Liver (tissue), 9 donors: Measurements from ENCODE around the gene CCNL1. TPM values are rescaled to one million over a fixed set of nuclear protein-coding genes. Genes with fewer than 3 reads are reported as not detected.

ENCODE experiments used
- DNase-seq: peaks from one replicate; pipeline ENCODE4 v3.0.0-alpha.2; 2017; ENCODE audit warnings: low spot score
- H3K27ac ChIP-seq, 2 donors: one replicate each; pipeline ENCODE4 v1.7.0; 2013; ENCODE audit warnings: inconsistent platforms in 2 of 2, low read length in 2 of 2, control low read depth in 1 of 2, low read depth in 1 of 2, mild to moderate bottlenecking in 1 of 2
- H3K27me3 ChIP-seq, 4 donors: one replicate each; pipeline versions ENCODE4 v1.6.1 to v1.7.0; 2013; ENCODE audit warnings: low read length in 3 of 4, inconsistent platforms in 1 of 4, mild to moderate bottlenecking in 1 of 4, moderate library complexity in 1 of 4; ENCODE audit not compliant: control insufficient read depth in 4 of 4, insufficient read depth in 4 of 4
- H3K36me3 ChIP-seq, 4 donors: one replicate each; pipeline versions ENCODE4 v1.6.1 to v1.7.0; 2013; ENCODE audit warnings: low read length in 3 of 4, mild to moderate bottlenecking in 3 of 4, low read depth in 1 of 4, moderate library complexity in 1 of 4; ENCODE audit not compliant: control insufficient read depth in 4 of 4, insufficient read depth in 3 of 4
- H3K4me1 ChIP-seq, 4 donors: one replicate each; pipeline versions ENCODE4 v1.6.1 to v1.7.0; 2013; ENCODE audit warnings: low read length in 3 of 4, mild to moderate bottlenecking in 3 of 4, moderate library complexity in 1 of 4; ENCODE audit not compliant: control insufficient read depth in 4 of 4, insufficient read depth in 4 of 4
- H3K4me3 ChIP-seq, 3 donors: one replicate each; pipeline versions ENCODE4 v1.6.1 to v1.7.0; 2013; ENCODE audit warnings: low read length in 3 of 3, control low read depth in 1 of 3, low read depth in 1 of 3, mild to moderate bottlenecking in 1 of 3
- H3K9ac ChIP-seq, 2 donors: one replicate each; pipeline ENCODE4 v1.7.0; 2013; ENCODE audit warnings: low read length in 2 of 2, mild to moderate bottlenecking in 2 of 2, moderate library complexity in 2 of 2, control low read depth in 1 of 2, low read depth in 1 of 2
- H3K9me3 ChIP-seq, 4 donors: one replicate each; pipeline versions ENCODE4 v1.6.1 to v1.7.0; 2013; ENCODE audit warnings: low read length in 3 of 4; ENCODE audit not compliant: control insufficient read depth in 4 of 4
- CTCF ChIP-seq: fragments of 150-350 bp; IDR thresholded peaks from 2 replicates; pipeline ENCODE4 v1.5.1; 2017; ENCODE audit warnings: improper control_type of control experiment, low read depth, low read length; ENCODE audit not compliant: missing input control
- FOXA2 ChIP-seq: IDR thresholded peaks from 2 replicates; pipeline ENCODE4 v1.6.1; 2016; ENCODE audit warnings: antibody characterized with exemption
- GABPA ChIP-seq, 2 donors: IDR thresholded peaks in 1 of 2; conservative IDR thresholded peaks in 1 of 2; 2 replicates each; pipeline ENCODE4 v1.6.1; 2016; ENCODE audit warnings: antibody characterized with exemption in 2 of 2, mild to moderate bottlenecking in 1 of 2, moderate library complexity in 1 of 2
- HNF4A ChIP-seq, 2 donors: conservative IDR thresholded peaks; 2 replicates each; pipeline ENCODE4 v1.6.1; 2016; ENCODE audit warnings: antibody characterized with exemption in 2 of 2, mild to moderate bottlenecking in 2 of 2
- JUND ChIP-seq, 2 donors: IDR thresholded peaks; 2 replicates each; pipeline ENCODE4 v1.6.1; 2016; ENCODE audit warnings: antibody characterized with exemption in 2 of 2
- NR2F2 ChIP-seq: IDR thresholded peaks from 2 replicates; pipeline ENCODE4 v1.6.1; 2016; ENCODE audit warnings: antibody characterized with exemption
- RAD21 ChIP-seq, 2 donors: IDR thresholded peaks; 2 replicates each; pipeline ENCODE4 v1.6.1; 2016; ENCODE audit warnings: antibody characterized with exemption in 2 of 2, mild to moderate bottlenecking in 2 of 2
- RXRA ChIP-seq, 2 donors: IDR thresholded peaks; 2 replicates each; pipeline ENCODE4 v1.6.1; 2017 to 2018; ENCODE audit warnings: antibody characterized with exemption in 2 of 2, mild to moderate bottlenecking in 1 of 2
- YY1 ChIP-seq: IDR thresholded peaks from 2 replicates; pipeline ENCODE4 v1.6.1; 2016; ENCODE audit warnings: antibody characterized with exemption, mild to moderate bottlenecking
- ZBTB33 ChIP-seq: IDR thresholded peaks from 2 replicates; pipeline ENCODE4 v1.6.1; 2016; ENCODE audit warnings: antibody characterized with exemption
- WGBS: extraction: QIAGEN DNeasy Blood & Tissue Kit; methylation state at CpG from one replicate; pipeline ENCODE4 v1.1.7; 2013; 5-methylcytosine and 5-hydroxymethylcytosine counted together
- polyA plus RNA-seq, 2 donors: library from polyadenylated mRNA; stranded (reverse) in 1 of 2; unstranded in 1 of 2; fragments of 200-250 nt in 1 of 2; fragments of >200 nt in 1 of 2; fragmentation: Nextera tagmentation in 1 of 2; extraction: Ambion mirVana in 1 of 2; gene quantifications; one replicate each; pipeline versions ENCODE4 v1.2.1 to v1.2.3, GENCODE V29; 2013 to 2015
- total RNA-seq, 2 donors: library from RNA; depleted of rRNA; stranded (reverse); fragments of >200 nt; gene quantifications; one replicate each; pipeline ENCODE4 v1.2.3, GENCODE V29; 2014
- donor health status: healthy.
- donor health status: healthy.
- donor health status: healthy.
- donor health status: healthy.
- donor health status: healthy.

Gene CCNL1
- total and polyA plus RNA-seq, 4 donors: 22.7 to 163 (median 95.0) TPM

GRCh38 chr3:157123621-157124020 is 36.3 kb downstream of the CCNL1 start:
- TF ChIP-seq RAD21 (IDR thresholded peaks at IDR 0.05) (peak in 1 of 2 donors; percentile 37), FOXA2 (no peak), JUND (IDR thresholded peaks at IDR 0.05) (no peak), RXRA (IDR thresholded peaks at IDR 0.05) (peak in 1 of 2 donors; percentile 15), HNF4A (conservative IDR thresholded peaks at IDR 0.05) (peak in 1 of 2 donors; percentile 47), ZBTB33 (peak; percentile 24), YY1 (peak; percentile 39)
- no peak overlapping the region for H3K9ac ChIP-seq
- no peaks in the 10 kb centered on the region for H3K9me3 ChIP-seq
- no peaks in the 10 kb centered on the region for H3K36me3 ChIP-seq
- no peaks in the 10 kb centered on the region for H3K27me3 ChIP-seq
- peaks cover 7 to 55% (median 40%) of the 10 kb centered on the region in 4 donors for H3K4me1 ChIP-seq
- no peak overlapping the region for H3K4me3 ChIP-seq
- no peak for DNase-seq
- H3K27ac ChIP-seq: peak overlapping the region in 1 of 2 donors; percentile 48

GRCh38 chr3:157122832-157123427 is 37.0 kb downstream of the CCNL1 start:
- Histone ChIP-seq H3K4me1 (peaks cover 4 to 51% (median 38%) of the 10 kb centered on the region in 4 donors), H3K9ac (no peak overlapping the region), H3K4me3 (no peak overlapping the region), H3K36me3 (no peaks in the 10 kb centered on the region), H3K9me3 (no peaks in the 10 kb centered on the region), H3K27ac (peak overlapping the region; percentile 48 to 63), H3K27me3 (no peaks in the 10 kb centered on the region)
- no peak for TF ChIP-seq CTCF
- TF ChIP-seq HNF4A (conservative IDR thresholded peaks at IDR 0.05): peak in 1 of 2 donors; percentile 17
- no peak for TF ChIP-seq GABPA (IDR thresholded peaks at IDR 0.05 in 1 of 2, conservative IDR thresholded peaks at IDR 0.05 in 1 of 2)
- no peak for DNase-seq
- WGBS: 62% methylated on average over 3 of the region's 3 CpGs

GRCh38 chr3:157122116-157122515 is 37.8 kb downstream of the CCNL1 start:
- no peak for DNase-seq
- Histone ChIP-seq H3K36me3 (no peaks in the 10 kb centered on the region), H3K27me3 (no peaks in the 10 kb centered on the region), H3K4me1 (peaks cover 4 to 48% (median 36%) of the 10 kb centered on the region in 4 donors), H3K9me3 (no peaks in the 10 kb centered on the region), H3K27ac (peak overlapping the region; percentile 56 to 63), H3K4me3 (no peak overlapping the region), H3K9ac (peak overlapping the region in 1 of 2 donors; percentile 50)
- no peak for TF ChIP-seq NR2F2
- no peak for TF ChIP-seq CTCF
- TF ChIP-seq ZBTB33: no peak
- TF ChIP-seq FOXA2: no peak
- 81% methylated on average over 2 of the region's 2 CpGs for whole genome bisulfite sequencing
